ENCODE data around the gene MYORG.

The MYORG gene

GRCh38 chr9:34400275-34400674 is 23.6 kb upstream of the MYORG start:
- H2BK15ac ChIP-seq (ENCODE audit: low read depth, poor library complexity, severe bottlenecking) = no peak overlapping the region
- peaks cover 2% of the 10 kb centered on the region for H3K79me1 ChIP-seq (replicated peaks; ENCODE audit: low read length, poor library complexity, severe bottlenecking)
- H2BK12ac ChIP-seq (ENCODE audit: low read length in 2 of 2) = no peak overlapping the region
- no peak overlapping the region for H3K4me3 ChIP-seq (ENCODE audit: insufficient read depth in 1 of 2, low read depth in 1 of 2, low read length in 2 of 2)
- H2AFZ ChIP-seq (ENCODE audit: low read depth, low read length) = no peak overlapping the region
- no peak overlapping the region for H3K23ac ChIP-seq (ENCODE audit: low read length in 2 of 2)
- H3K4ac ChIP-seq (ENCODE audit: low read depth in 1 of 2, low read length in 2 of 2) = no peak overlapping the region
- peaks cover 64 to 80% of the 10 kb centered on the region in 2 experiments for H3K36me3 ChIP-seq (ENCODE audit: control insufficient read depth in 1 of 2, insufficient read depth in 2 of 2, low read depth in 1 of 2, low read length in 2 of 2)
- no peaks in the 10 kb centered on the region for H3K4me1 ChIP-seq (ENCODE audit: control insufficient read depth, insufficient read depth, low read depth, low read length)
- no peak overlapping the region for H3K4me2 ChIP-seq (ENCODE audit: low read length, poor library complexity, severe bottlenecking)
- H4K91ac ChIP-seq (ENCODE audit: low read length) = no peak overlapping the region
- no peak overlapping the region for H3K9ac ChIP-seq (ENCODE audit: low read length)
- no peaks in the 10 kb centered on the region for H3K27me3 ChIP-seq (ENCODE audit: control insufficient read depth in 1 of 2, insufficient read depth in 1 of 2, low read length in 2 of 2)
- no peak overlapping the region for H3K27ac ChIP-seq (ENCODE audit: low read length, poor library complexity, severe bottlenecking)
- no peak overlapping the region for H3K14ac ChIP-seq (ENCODE audit: low read length in 2 of 2)
- no peak overlapping the region for H2BK120ac ChIP-seq (ENCODE audit: low read depth, low read length)
- 92% methylated on average over 12 of the region's 12 CpGs for WGBS
- H4K8ac ChIP-seq (ENCODE audit: low read length) = no peak overlapping the region
- no peak overlapping the region for H2AK5ac ChIP-seq (ENCODE audit: low read length, severe bottlenecking)
- no peak overlapping the region for H3K18ac ChIP-seq (ENCODE audit: low read depth in 1 of 2, low read length in 2 of 2)
- no peaks in the 10 kb centered on the region for H3K9me3 ChIP-seq (ENCODE audit: control insufficient read depth, low read length)
- no peak for DNase-seq
- H2BK5ac ChIP-seq (ENCODE audit: low read depth, low read length, poor library complexity, severe bottlenecking) = no peak overlapping the region

GRCh38 chr9:34399729-34400128 is 23.0 kb upstream of the MYORG start:
- no peak overlapping the region for H3K4me2 ChIP-seq (ENCODE audit: low read length, poor library complexity, severe bottlenecking)
- H3K27me3 ChIP-seq (ENCODE audit: control insufficient read depth in 1 of 2, insufficient read depth in 1 of 2, low read length in 2 of 2) = no peaks in the 10 kb centered on the region
- H3K4me3 ChIP-seq (ENCODE audit: insufficient read depth in 1 of 2, low read depth in 1 of 2, low read length in 2 of 2) = no peak overlapping the region
- H4K8ac ChIP-seq (ENCODE audit: low read length) = no peak overlapping the region
- no peak overlapping the region for H2AFZ ChIP-seq (ENCODE audit: low read depth, low read length)
- peaks cover 2% of the 10 kb centered on the region for H3K79me1 ChIP-seq (replicated peaks; ENCODE audit: low read length, poor library complexity, severe bottlenecking)
- no peaks in the 10 kb centered on the region for H3K4me1 ChIP-seq (ENCODE audit: control insufficient read depth, insufficient read depth, low read depth, low read length)
- no peak overlapping the region for H3K18ac ChIP-seq (ENCODE audit: low read depth in 1 of 2, low read length in 2 of 2)
- no peak overlapping the region for H2BK5ac ChIP-seq (ENCODE audit: low read depth, low read length, poor library complexity, severe bottlenecking)
- no peak overlapping the region for H3K14ac ChIP-seq (ENCODE audit: low read length in 2 of 2)
- H3K27ac ChIP-seq (ENCODE audit: low read length, poor library complexity, severe bottlenecking) = no peak overlapping the region
- H2BK120ac ChIP-seq (ENCODE audit: low read depth, low read length) = no peak overlapping the region
- H3K9ac ChIP-seq (ENCODE audit: low read length) = no peak overlapping the region
- no peak overlapping the region for H3K23ac ChIP-seq (ENCODE audit: low read length in 2 of 2)
- H3K4ac ChIP-seq (ENCODE audit: low read depth in 1 of 2, low read length in 2 of 2) = no peak overlapping the region
- WGBS = 95% methylated on average over 4 of the region's 4 CpGs
- no peak overlapping the region for H2BK15ac ChIP-seq (ENCODE audit: low read depth, poor library complexity, severe bottlenecking)
- no peak for DNase-seq
- no peak overlapping the region for H4K91ac ChIP-seq (ENCODE audit: low read length)
- H2AK5ac ChIP-seq (ENCODE audit: low read length, severe bottlenecking) = no peak overlapping the region
- H3K9me3 ChIP-seq (ENCODE audit: control insufficient read depth, low read length) = no peaks in the 10 kb centered on the region
- H3K36me3 ChIP-seq (ENCODE audit: control insufficient read depth in 1 of 2, insufficient read depth in 2 of 2, low read depth in 1 of 2, low read length in 2 of 2) = peaks cover 67 to 75% of the 10 kb centered on the region in 2 experiments
- no peak overlapping the region for H2BK12ac ChIP-seq (ENCODE audit: low read length in 2 of 2)

- Histone ChIP-seq H3K4me1 (ENCODE audit: control insufficient read depth, insufficient read depth, low read depth, low read length) (no peaks in the 10 kb centered on the region), H3K9me3 (ENCODE audit: control insufficient read depth, low read length) (no peaks in the 10 kb centered on the region), H3K27ac (ENCODE audit: low read length, poor library complexity, severe bottlenecking) (no peak overlapping the region), H2BK5ac (ENCODE audit: low read depth, low read length, poor library complexity, severe bottlenecking) (no peak overlapping the region), H3K14ac (ENCODE audit: low read length in 2 of 2) (no peak overlapping the region), H2BK12ac (ENCODE audit: low read length in 2 of 2) (no peak overlapping the region), H2BK15ac (ENCODE audit: low read depth, poor library complexity, severe bottlenecking) (no peak overlapping the region), H3K79me1 (replicated peaks; ENCODE audit: low read length, poor library complexity, severe bottlenecking) (peaks cover 2% of the 10 kb centered on the region), H2AK5ac (ENCODE audit: low read length, severe bottlenecking) (no peak overlapping the region), H2AFZ (ENCODE audit: low read depth, low read length) (no peak overlapping the region), H2BK120ac (ENCODE audit: low read depth, low read length) (no peak overlapping the region), H3K9ac (ENCODE audit: low read length) (no peak overlapping the region), H3K4me2 (ENCODE audit: low read length, poor library complexity, severe bottlenecking) (no peak overlapping the region), H3K18ac (ENCODE audit: low read depth in 1 of 2, low read length in 2 of 2) (no peak overlapping the region), H3K4me3 (ENCODE audit: insufficient read depth in 1 of 2, low read depth in 1 of 2, low read length in 2 of 2) (no peak overlapping the region), H3K4ac (ENCODE audit: low read depth in 1 of 2, low read length in 2 of 2) (no peak overlapping the region), H3K23ac (ENCODE audit: low read length in 2 of 2) (no peak overlapping the region), H4K8ac (ENCODE audit: low read length) (no peak overlapping the region), H3K27me3 (ENCODE audit: control insufficient read depth in 1 of 2, insufficient read depth in 1 of 2, low read length in 2 of 2) (no peaks in the 10 kb centered on the region), H3K36me3 (ENCODE audit: control insufficient read depth in 1 of 2, insufficient read depth in 2 of 2, low read depth in 1 of 2, low read length in 2 of 2) (peaks cover 67 to 68% of the 10 kb centered on the region in 2 experiments), H4K91ac (ENCODE audit: low read length) (no peak overlapping the region)
- no CpG with 5 or more reads among the region's 1 CpG for WGBS
- DNase-seq = no peak
Observed at GRCh38 chr9:34398875-34399274, 22.2 kb upstream of the MYORG start.

GRCh38 chr9:34396276-34397214 is 19.8 kb upstream of the MYORG start:
- Histone ChIP-seq H3K4me1 (ENCODE audit: control insufficient read depth, insufficient read depth, low read depth, low read length) (no peaks in the 10 kb centered on the region), H3K36me3 (ENCODE audit: control insufficient read depth in 1 of 2, insufficient read depth in 2 of 2, low read depth in 1 of 2, low read length in 2 of 2) (peaks cover 49 to 50% of the 10 kb centered on the region in 2 experiments), H3K79me1 (replicated peaks; ENCODE audit: low read length, poor library complexity, severe bottlenecking) (no peaks in the 10 kb centered on the region), H3K4ac (ENCODE audit: low read depth in 1 of 2, low read length in 2 of 2) (no peak overlapping the region), H3K27me3 (ENCODE audit: control insufficient read depth in 1 of 2, insufficient read depth in 1 of 2, low read length in 2 of 2) (no peaks in the 10 kb centered on the region), H3K27ac (ENCODE audit: low read length, poor library complexity, severe bottlenecking) (no peak overlapping the region), H2BK15ac (ENCODE audit: low read depth, poor library complexity, severe bottlenecking) (no peak overlapping the region), H3K23ac (ENCODE audit: low read length in 2 of 2) (no peak overlapping the region), H3K9ac (ENCODE audit: low read length) (no peak overlapping the region), H3K4me3 (ENCODE audit: insufficient read depth in 1 of 2, low read depth in 1 of 2, low read length in 2 of 2) (no peak overlapping the region), H4K91ac (ENCODE audit: low read length) (no peak overlapping the region), H2BK5ac (ENCODE audit: low read depth, low read length, poor library complexity, severe bottlenecking) (no peak overlapping the region), H2AFZ (ENCODE audit: low read depth, low read length) (no peak overlapping the region), H3K18ac (ENCODE audit: low read depth in 1 of 2, low read length in 2 of 2) (no peak overlapping the region), H3K9me3 (ENCODE audit: control insufficient read depth, low read length) (no peaks in the 10 kb centered on the region), H2BK120ac (ENCODE audit: low read depth, low read length) (no peak overlapping the region), H3K4me2 (ENCODE audit: low read length, poor library complexity, severe bottlenecking) (no peak overlapping the region), H4K8ac (ENCODE audit: low read length) (no peak overlapping the region), H2AK5ac (ENCODE audit: low read length, severe bottlenecking) (no peak overlapping the region), H3K14ac (ENCODE audit: low read length in 2 of 2) (no peak overlapping the region), H2BK12ac (ENCODE audit: low read length in 2 of 2) (no peak overlapping the region)
- 82% methylated on average over 7 of the region's 7 CpGs for WGBS
- no peak for DNase-seq

Data from mesenchymal stem cell (in vitro differentiated cells and primary cell).